Superior temporal gyrus (tissue), 1 donor: ENCODE results near the gene SLC3A2.
"Not testable (repeated sequence)": the region's sequence is repeated elsewhere in the genome, so short reads cannot be mapped to it uniquely, and the experiment has no call there.

Experiments
- DNase-seq: peaks from one replicate; pipeline ENCODE4 v3.0.0-alpha.2; 2016; ENCODE audit errors: extremely low spot score

The SLC3A2 gene

GRCh38 chr11:62930157-62930556, 49.5 kb downstream of the SLC3A2 start:
- peak; percentile 8 for DNase-seq

GRCh38 chr11:62930666-62931065, 50.0 kb downstream of the SLC3A2 start:
- no peak for DNase-seq

- no peak for DNase-seq
Observed at GRCh38 chr11:62931499-62932278, 51.0 kb downstream of the SLC3A2 start.

- no peak for DNase-seq
Observed at GRCh38 chr11:62933285-62933684, 52.6 kb downstream of the SLC3A2 start.

- DNase-seq: no peak
Observed at GRCh38 chr11:62933750-62934495, 53.2 kb downstream of the SLC3A2 start.

GRCh38 chr11:62934496-62934785, 53.7 kb downstream of the SLC3A2 start:
- DNase-seq: no peak

GRCh38 chr11:62937528-62937927, 56.8 kb downstream of the SLC3A2 start:
- not testable (repeated sequence) for DNase-seq
